ENCODE data around the gene TPPP2. TPM values are rescaled to one million over a fixed set of nuclear protein-coding genes. Genes with fewer than 3 reads are reported as not detected.
"Not testable (repeated sequence)": the region's sequence is repeated elsewhere in the genome, so short reads cannot be mapped to it uniquely, and the experiment has no call there.

The TPPP2 gene
- total RNA-seq, result 0.84 TPM in 1 of 2 replicates, not detected in the other
- long read RNA-seq, result 0 reads

DNA sequence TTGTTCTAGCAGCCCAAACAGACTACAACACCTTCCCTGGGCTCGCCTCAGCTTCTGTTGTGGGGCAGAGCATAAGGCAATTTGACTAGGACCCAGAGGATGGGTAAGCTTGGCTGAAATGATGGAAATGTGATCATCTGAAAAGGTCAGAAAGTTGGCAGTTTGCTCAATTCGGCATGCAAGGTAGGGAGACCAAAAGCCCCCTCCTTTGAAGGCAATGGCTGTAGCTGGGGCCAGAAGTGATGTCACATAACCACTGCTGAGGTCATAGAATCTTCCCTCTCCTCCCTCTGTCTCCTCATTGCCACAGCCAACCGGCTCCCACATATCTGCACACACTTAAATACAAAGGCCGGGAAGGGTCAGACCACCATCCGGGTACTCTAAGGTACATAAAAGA, at the start of gene TPPP2:
Gene TPPP2, plus strand, starts transcription at position 301 of the 400 bp plus-strand sequence. CDS start 365 bp downstream, outside the sequence.
- no peak for DNase-seq (ENCODE audit: low spot score, unreplicated experiment)
- no peak within 1 kb of the TSS for H3K27ac Mint-ChIP-seq
- no peaks in the 10 kb centered on the region for H3K36me3 Mint-ChIP-seq (ENCODE audit: insufficient read depth)
- TF ChIP-seq CTCF (IDR thresholded peaks at IDR 0.05; ENCODE audit: unreplicated experiment), result no peak
- peaks cover 15% of the 10 kb centered on the region for H3K27me3 Mint-ChIP-seq
- peaks cover 10% of the 10 kb centered on the region for H3K4me1 Mint-ChIP-seq (ENCODE audit: low read depth)
- H3K9me3 Mint-ChIP-seq (ENCODE audit: low read depth), result no peaks in the 10 kb centered on the region
- H3K4me3 Mint-ChIP-seq (ENCODE audit: low read depth), result no peak within 1 kb of the TSS

GRCh38 chr14:20980906-20981305, 49.1 kb upstream of the TPPP2 start:
- DNase-seq (ENCODE audit: low spot score, unreplicated experiment), result no peak
- Mint-ChIP-seq H3K4me3 (ENCODE audit: low read depth) (no peak overlapping the region), H3K4me1 (ENCODE audit: low read depth) (no peaks in the 10 kb centered on the region), H3K9me3 (ENCODE audit: low read depth) (no peaks in the 10 kb centered on the region), H3K27ac (no peak overlapping the region), H3K27me3 (peaks cover 3% of the 10 kb centered on the region), H3K36me3 (ENCODE audit: insufficient read depth) (no peaks in the 10 kb centered on the region)
- no peak for TF ChIP-seq CTCF (IDR thresholded peaks at IDR 0.05; ENCODE audit: unreplicated experiment)

- Mint-ChIP-seq H3K27ac (peak overlapping the region; percentile 55), H3K4me3 (ENCODE audit: low read depth) (no peak overlapping the region), H3K27me3 (peaks cover 3% of the 10 kb centered on the region), H3K9me3 (ENCODE audit: low read depth) (no peaks in the 10 kb centered on the region), H3K36me3 (ENCODE audit: insufficient read depth) (no peaks in the 10 kb centered on the region), H3K4me1 (ENCODE audit: low read depth) (no peaks in the 10 kb centered on the region)
- TF ChIP-seq CTCF (IDR thresholded peaks at IDR 0.05; ENCODE audit: unreplicated experiment), result no peak
- no peak for DNase-seq (ENCODE audit: low spot score, unreplicated experiment)
These were observed 47.2 kb upstream of the TPPP2 start for GRCh38 chr14:20982646-20983369.

GRCh38 chr14:20985650-20986049, 44.4 kb upstream of the TPPP2 start:
- not testable (repeated sequence) for H3K4me1 Mint-ChIP-seq (ENCODE audit: low read depth); H3K4me3 Mint-ChIP-seq (ENCODE audit: low read depth); H3K27ac Mint-ChIP-seq; DNase-seq (ENCODE audit: low spot score, unreplicated experiment); H3K9me3 Mint-ChIP-seq (ENCODE audit: low read depth); H3K36me3 Mint-ChIP-seq (ENCODE audit: insufficient read depth); H3K27me3 Mint-ChIP-seq

- no peak for TF ChIP-seq CTCF (IDR thresholded peaks at IDR 0.05; ENCODE audit: unreplicated experiment)
- Mint-ChIP-seq H3K36me3 (ENCODE audit: insufficient read depth) (peaks cover 2% of the 10 kb centered on the region), H3K27me3 (no peaks in the 10 kb centered on the region), H3K4me3 (ENCODE audit: low read depth) (no peak overlapping the region), H3K9me3 (ENCODE audit: low read depth) (no peaks in the 10 kb centered on the region), H3K4me1 (ENCODE audit: low read depth) (peaks cover 9% of the 10 kb centered on the region), H3K27ac (no peak overlapping the region)
- DNase-seq (ENCODE audit: low spot score, unreplicated experiment), result no peak
These were observed 43.2 kb upstream of the TPPP2 start for GRCh38 chr14:20986811-20987210.

All from progenitor cell of endocrine pancreas (in vitro differentiated cells).